Measurements from ENCODE around the gene SH3GLB2.
"Not testable (repeated sequence)": the region's sequence is repeated elsewhere in the genome, so short reads cannot be mapped to it uniquely, and the experiment has no call there.

Gene SH3GLB2

GRCh38 chr9:129014124-129014523 is 14.0 kb downstream of the SH3GLB2 start:
- DNase-seq: no peak

GRCh38 chr9:129013674-129014073 is 14.5 kb downstream of the SH3GLB2 start:
- no peak for DNase-seq

- no peak for DNase-seq
Observed at GRCh38 chr9:129012893-129013448, 15.2 kb downstream of the SH3GLB2 start.

GRCh38 chr9:129012343-129012742 is 15.8 kb downstream of the SH3GLB2 start:
- no peak for DNase-seq

- no peak for DNase-seq
Observed at GRCh38 chr9:129011761-129012181, 16.4 kb downstream of the SH3GLB2 start.

- no peak for DNase-seq
Observed at GRCh38 chr9:129011170-129011569, 17.0 kb downstream of the SH3GLB2 start.

- no peak for DNase-seq
Observed at GRCh38 chr9:129010267-129010975, 17.7 kb downstream of the SH3GLB2 start.

- DNase-seq: no peak
Observed at GRCh38 chr9:129009584-129010141, 18.5 kb downstream of the SH3GLB2 start.

GRCh38 chr9:129008986-129009583 is 19.0 kb downstream of the SH3GLB2 start:
- DNase-seq: no peak

- no peak for DNase-seq
Observed at GRCh38 chr9:129008469-129008965, 19.6 kb downstream of the SH3GLB2 start.

- no peak for DNase-seq
Observed at GRCh38 chr9:129007766-129008468, 20.2 kb downstream of the SH3GLB2 start.

GRCh38 chr9:129007035-129007765 is 20.9 kb downstream of the SH3GLB2 start:
- DNase-seq: no peak

- DNase-seq: peak; percentile 76
Observed at GRCh38 chr9:129006328-129007034, 21.6 kb downstream of the SH3GLB2 start.

- no peak for DNase-seq
Observed at GRCh38 chr9:129005336-129005997, 22.7 kb downstream of the SH3GLB2 start.

GRCh38 chr9:129004173-129004572 is 24.0 kb downstream of the SH3GLB2 start:
- DNase-seq: not testable (repeated sequence)

- no peak for DNase-seq
Observed at GRCh38 chr9:129002992-129003391, 25.1 kb downstream of the SH3GLB2 start.

GRCh38 chr9:129001504-129002325 is 26.4 kb downstream of the SH3GLB2 start:
- no peak for DNase-seq

- DNase-seq: no peak
Observed at GRCh38 chr9:128999581-129000206, 28.4 kb downstream of the SH3GLB2 start.

- no peak for DNase-seq
Observed at GRCh38 chr9:128998462-128998861, 29.7 kb downstream of the SH3GLB2 start.

- DNase-seq: no peak
Observed at GRCh38 chr9:128995791-128996190, 32.3 kb downstream of the SH3GLB2 start.
